Astrocyte (in vitro differentiated cells and primary cell): Measurements from ENCODE around the gene MIF.

Source experiments
- EZH2 ChIP-seq: IDR thresholded peaks from 2 replicates; pipeline ENCODE4 v1.6.1; 2012; ENCODE audit warnings: mild to moderate bottlenecking, low read length, inconsistent platforms; ENCODE audit not compliant: insufficient read depth
- TF ChIP-seq, protein P1 (sequence below): IDR thresholded peaks from 2 replicates; pipeline ENCODE4 v1.5.1; 2011; ENCODE audit warnings: low read depth, mild to moderate bottlenecking, inconsistent platforms, low read length, moderate library complexity; ENCODE audit not compliant: insufficient read depth

DNA sequence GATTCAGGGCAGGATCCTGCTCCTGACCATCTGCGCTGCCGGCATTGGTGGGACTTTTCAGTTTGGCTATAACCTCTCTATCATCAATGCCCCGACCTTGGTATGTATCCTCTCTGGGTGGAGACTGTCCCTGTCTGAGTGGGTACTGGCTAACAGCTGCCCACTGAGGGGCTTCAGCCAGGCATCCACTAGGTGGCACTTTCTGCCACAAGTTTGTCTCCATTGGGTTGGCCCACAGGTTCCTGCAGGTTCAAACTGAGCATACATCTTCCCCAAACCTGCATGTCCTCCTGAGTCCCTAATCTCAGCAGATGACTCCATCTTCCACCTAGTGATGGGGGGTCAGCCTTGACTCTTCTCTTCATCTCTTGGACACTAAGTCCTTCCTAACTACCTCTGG lies 32.1 kb upstream of the MIF start:
- TF ChIP-seq, protein P1, sequence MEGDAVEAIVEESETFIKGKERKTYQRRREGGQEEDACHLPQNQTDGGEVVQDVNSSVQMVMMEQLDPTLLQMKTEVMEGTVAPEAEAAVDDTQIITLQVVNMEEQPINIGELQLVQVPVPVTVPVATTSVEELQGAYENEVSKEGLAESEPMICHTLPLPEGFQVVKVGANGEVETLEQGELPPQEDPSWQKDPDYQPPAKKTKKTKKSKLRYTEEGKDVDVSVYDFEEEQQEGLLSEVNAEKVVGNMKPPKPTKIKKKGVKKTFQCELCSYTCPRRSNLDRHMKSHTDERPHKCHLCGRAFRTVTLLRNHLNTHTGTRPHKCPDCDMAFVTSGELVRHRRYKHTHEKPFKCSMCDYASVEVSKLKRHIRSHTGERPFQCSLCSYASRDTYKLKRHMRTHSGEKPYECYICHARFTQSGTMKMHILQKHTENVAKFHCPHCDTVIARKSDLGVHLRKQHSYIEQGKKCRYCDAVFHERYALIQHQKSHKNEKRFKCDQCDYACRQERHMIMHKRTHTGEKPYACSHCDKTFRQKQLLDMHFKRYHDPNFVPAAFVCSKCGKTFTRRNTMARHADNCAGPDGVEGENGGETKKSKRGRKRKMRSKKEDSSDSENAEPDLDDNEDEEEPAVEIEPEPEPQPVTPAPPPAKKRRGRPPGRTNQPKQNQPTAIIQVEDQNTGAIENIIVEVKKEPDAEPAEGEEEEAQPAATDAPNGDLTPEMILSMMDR, result peak; percentile 45
- TF ChIP-seq EZH2, result no peak
